ENCODE data around the gene CYB561. TPM values are rescaled to one million over a fixed set of nuclear protein-coding genes. Genes with fewer than 3 reads are reported as not detected.

The CYB561 gene
- total and polyA plus RNA-seq, 10 of the 15 experiments (the other 5 are each of a cell fraction or from before 2014, with no cell fraction given): 0.52 to 6.9 (median 2.5) TPM

GRCh38 chr17:63418540-63418939, 27.6 kb downstream of the CYB561 start:
- no TSS peak for BruUV-seq (replicated peaks)
- Histone ChIP-seq H3K79me2 (ENCODE audit: control insufficient read depth, insufficient read depth, low read length) (no peaks in the 10 kb centered on the region), H3K4me1 (ENCODE audit: control insufficient read depth, insufficient read depth, low read length) (no peaks in the 10 kb centered on the region), H3K36me3 (ENCODE audit: control insufficient read depth in 2 of 2, insufficient read depth in 2 of 2, low read length in 1 of 2) (no peaks in the 10 kb centered on the region), H3K4me3 (no peak overlapping the region), H2AFZ (ENCODE audit: control insufficient read depth, low read depth, low read length) (no peak overlapping the region), H3K27me3 (replicated peaks in 1 of 2; ENCODE audit: control insufficient read depth in 2 of 2, insufficient read depth in 2 of 2, low read length in 1 of 2) (peaks cover 2 to 4% of the 10 kb centered on the region in 2 experiments; a peak in 2 of 4 replicates), H3K9ac (ENCODE audit: control insufficient read depth, insufficient read depth, low read length) (no peak overlapping the region), H3K27ac (ENCODE audit: control insufficient read depth, insufficient read depth) (no peak overlapping the region), H4K20me1 (ENCODE audit: control insufficient read depth, insufficient read depth) (no peaks in the 10 kb centered on the region), H3K9me3 (replicated peaks; ENCODE audit: control insufficient read depth, insufficient read depth, low read length) (no peaks in the 10 kb centered on the region), H3K4me2 (ENCODE audit: control insufficient read depth, insufficient read depth) (no peak overlapping the region)
- DNase-seq (ENCODE audit: low read depth, low spot score): no peak
- whole genome bisulfite sequencing (ENCODE audit: insufficient coverage, insufficient replicate concordance, low lambda C conversion rate, missing lambda C conversion rate): 39% methylated on average over 8 of the region's 8 CpGs
- TF ChIP-seq FOXK2 (IDR thresholded peaks at IDR 0.05): no peak
- no peak for TF ChIP-seq IKZF1 (conservative IDR thresholded peaks at IDR 0.05)
- TF ChIP-seq ZNF24 (IDR thresholded peaks at IDR 0.05): no peak
- TF ChIP-seq LARP7 (IDR thresholded peaks at IDR 0.05): no peak
- TF ChIP-seq IRF5 (IDR thresholded peaks at IDR 0.05; ENCODE audit: borderline replicate concordance): no peak
- no peak for TF ChIP-seq BHLHE40 (IDR thresholded peaks at IDR 0.05; ENCODE audit: borderline replicate concordance in 1 of 2, low read depth in 2 of 2, low read length in 1 of 2)
- TF ChIP-seq, protein P1, sequence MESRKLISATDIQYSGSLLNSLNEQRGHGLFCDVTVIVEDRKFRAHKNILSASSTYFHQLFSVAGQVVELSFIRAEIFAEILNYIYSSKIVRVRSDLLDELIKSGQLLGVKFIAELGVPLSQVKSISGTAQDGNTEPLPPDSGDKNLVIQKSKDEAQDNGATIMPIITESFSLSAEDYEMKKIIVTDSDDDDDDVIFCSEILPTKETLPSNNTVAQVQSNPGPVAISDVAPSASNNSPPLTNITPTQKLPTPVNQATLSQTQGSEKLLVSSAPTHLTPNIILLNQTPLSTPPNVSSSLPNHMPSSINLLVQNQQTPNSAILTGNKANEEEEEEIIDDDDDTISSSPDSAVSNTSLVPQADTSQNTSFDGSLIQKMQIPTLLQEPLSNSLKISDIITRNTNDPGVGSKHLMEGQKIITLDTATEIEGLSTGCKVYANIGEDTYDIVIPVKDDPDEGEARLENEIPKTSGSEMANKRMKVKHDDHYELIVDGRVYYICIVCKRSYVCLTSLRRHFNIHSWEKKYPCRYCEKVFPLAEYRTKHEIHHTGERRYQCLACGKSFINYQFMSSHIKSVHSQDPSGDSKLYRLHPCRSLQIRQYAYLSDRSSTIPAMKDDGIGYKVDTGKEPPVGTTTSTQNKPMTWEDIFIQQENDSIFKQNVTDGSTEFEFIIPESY (IDR thresholded peaks at IDR 0.05): no peak
- no peak for TF ChIP-seq BMI1 (IDR thresholded peaks at IDR 0.05; ENCODE audit: borderline replicate concordance)
- no peak for TF ChIP-seq BRCA1 (IDR thresholded peaks at IDR 0.05; ENCODE audit: low read depth, low read length)
- TF ChIP-seq NFXL1 (IDR thresholded peaks at IDR 0.05; ENCODE audit: borderline replicate concordance): no peak
- TF ChIP-seq TBL1XR1 (IDR thresholded peaks at IDR 0.05; ENCODE audit: low read depth, low read length): no peak
- TF ChIP-seq, protein P2, sequence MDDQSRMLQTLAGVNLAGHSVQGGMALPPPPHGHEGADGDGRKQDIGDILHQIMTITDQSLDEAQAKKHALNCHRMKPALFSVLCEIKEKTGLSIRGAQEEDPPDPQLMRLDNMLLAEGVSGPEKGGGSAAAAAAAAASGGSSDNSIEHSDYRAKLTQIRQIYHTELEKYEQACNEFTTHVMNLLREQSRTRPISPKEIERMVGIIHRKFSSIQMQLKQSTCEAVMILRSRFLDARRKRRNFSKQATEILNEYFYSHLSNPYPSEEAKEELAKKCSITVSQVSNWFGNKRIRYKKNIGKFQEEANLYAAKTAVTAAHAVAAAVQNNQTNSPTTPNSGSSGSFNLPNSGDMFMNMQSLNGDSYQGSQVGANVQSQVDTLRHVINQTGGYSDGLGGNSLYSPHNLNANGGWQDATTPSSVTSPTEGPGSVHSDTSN (IDR thresholded peaks at IDR 0.05; ENCODE audit: insufficient replicate concordance, low read depth, low read length): no peak
- TF ChIP-seq CEBPB (IDR thresholded peaks at IDR 0.05; ENCODE audit: borderline replicate concordance in 1 of 2, low read depth in 2 of 2, low read length in 2 of 2): no peak
- TF ChIP-seq CREM (IDR thresholded peaks at IDR 0.05; ENCODE audit: low read depth): no peak
- no peak for TF ChIP-seq JUND (IDR thresholded peaks at IDR 0.05; ENCODE audit: low read depth, low read length)
- no peak for TF ChIP-seq SMAD5 (IDR thresholded peaks at IDR 0.05; ENCODE audit: low read depth)
- TF ChIP-seq, protein P3, sequence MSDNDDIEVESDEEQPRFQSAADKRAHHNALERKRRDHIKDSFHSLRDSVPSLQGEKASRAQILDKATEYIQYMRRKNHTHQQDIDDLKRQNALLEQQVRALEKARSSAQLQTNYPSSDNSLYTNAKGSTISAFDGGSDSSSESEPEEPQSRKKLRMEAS (IDR thresholded peaks at IDR 0.05; ENCODE audit: low read depth, low read length): no peak
- no peak for TF ChIP-seq EP300 (IDR thresholded peaks at IDR 0.05; ENCODE audit: borderline replicate concordance in 1 of 2, control insufficient read depth in 1 of 2, low read depth in 2 of 2, low read length in 2 of 2)
- TF ChIP-seq, protein P4, sequence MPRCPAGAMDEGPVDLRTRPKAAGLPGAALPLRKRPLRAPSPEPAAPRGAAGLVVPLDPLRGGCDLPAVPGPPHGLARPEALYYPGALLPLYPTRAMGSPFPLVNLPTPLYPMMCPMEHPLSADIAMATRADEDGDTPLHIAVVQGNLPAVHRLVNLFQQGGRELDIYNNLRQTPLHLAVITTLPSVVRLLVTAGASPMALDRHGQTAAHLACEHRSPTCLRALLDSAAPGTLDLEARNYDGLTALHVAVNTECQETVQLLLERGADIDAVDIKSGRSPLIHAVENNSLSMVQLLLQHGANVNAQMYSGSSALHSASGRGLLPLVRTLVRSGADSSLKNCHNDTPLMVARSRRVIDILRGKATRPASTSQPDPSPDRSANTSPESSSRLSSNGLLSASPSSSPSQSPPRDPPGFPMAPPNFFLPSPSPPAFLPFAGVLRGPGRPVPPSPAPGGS (IDR thresholded peaks at IDR 0.05; ENCODE audit: borderline replicate concordance, insufficient read depth, low read depth, low read length, poor library complexity, severe bottlenecking): no peak
- no peak for TF ChIP-seq BCL11A (IDR thresholded peaks at IDR 0.05; ENCODE audit: low read depth, low read length)
- CTCF ChIA-PET: interaction anchor here (0.6 to 2.4 kb wide), 4 partner anchors 8 to 60 kb away, joined by 3 to 13 read pairs (median 5); no protein-coding TSS in a partner anchor
- SMC1A ChIA-PET (ENCODE audit: uncharacterized antibody, unreplicated experiment): interaction anchor here (1.7 to 2.2 kb wide), 2 partner anchors 9 to 12 kb away, joined by 3 to 8 read pairs; no protein-coding TSS in a partner anchor
- in situ Hi-C loops (cut with MboI) (no loop called here), intact Hi-C loops (cut with micrococcal nuclease; ENCODE audit: unreplicated experiment) (no loop called here)
- RAD21 ChIA-PET (ENCODE audit: unreplicated experiment): no interaction called here
- no peak for ATAC-seq
- no peak for FAIRE-seq
- POLR2A ChIA-PET: no interaction called here

Measured in GM12878 (cell line).